HG02763 (cell line): ENCODE data around the gene CPOX.
A peak's percentile ranks its signal among the peaks of the same experiment; 100 is the strongest.

Experiments used
- ATAC-seq: cut with Tn5 transposase; IDR thresholded peaks from one replicate; pipeline ENCODE4 v1.9.1; 2021; ENCODE audit warnings: mild to moderate bottlenecking, moderate library complexity; ENCODE audit not compliant: unreplicated experiment

CPOX gene

GRCh38 chr3:98596541-98597500 lies 3.4 kb upstream of the CPOX start:
- ATAC-seq = no peak

- ATAC-seq = no peak
Measured at GRCh38 chr3:98596087-98596486, 2.7 kb upstream of the CPOX start.

- ATAC-seq = no peak
Measured at GRCh38 chr3:98594628-98595324, 1.4 kb upstream of the CPOX start.

- ATAC-seq = no peak
Measured at GRCh38 chr3:98592345-98592935, 971 bp downstream of the CPOX start.

DNA sequence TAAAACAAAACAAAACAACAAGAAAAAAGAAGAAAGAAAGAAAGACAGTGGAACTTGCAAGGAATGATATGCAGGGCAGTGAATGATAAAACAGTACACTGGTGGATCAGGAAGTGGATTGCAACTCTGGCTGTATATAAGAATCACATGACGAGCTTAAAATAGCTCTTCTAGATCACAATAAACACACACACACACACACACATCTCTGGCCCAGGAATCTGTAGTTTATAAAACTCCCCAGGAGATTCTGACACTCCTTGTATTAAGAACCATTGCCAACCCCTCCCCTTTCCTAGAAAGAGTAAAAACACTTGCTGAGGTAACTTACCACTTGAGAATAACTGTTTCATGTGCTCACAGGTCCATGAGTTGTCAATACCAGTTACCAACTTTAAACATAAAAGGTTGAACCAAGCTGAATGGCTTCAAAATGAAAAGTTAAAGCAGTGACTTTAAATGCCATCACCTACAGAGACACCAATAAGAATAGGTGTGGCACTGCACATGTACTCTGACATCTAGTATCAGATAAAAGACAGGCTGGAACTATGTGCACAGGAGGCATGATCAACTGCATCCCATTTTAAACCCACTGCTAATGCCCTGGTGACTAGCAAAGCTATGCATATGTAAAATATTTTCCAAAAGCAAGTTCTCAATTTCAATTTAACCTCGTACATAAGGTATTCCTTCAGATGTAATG lies 3.9 kb downstream of the CPOX start:
- no peak for ATAC-seq

GRCh38 chr3:98588065-98588464 lies 5.3 kb downstream of the CPOX start:
- no peak for ATAC-seq

GRCh38 chr3:98587654-98588053 lies 5.8 kb downstream of the CPOX start:
- ATAC-seq = no peak

DNA sequence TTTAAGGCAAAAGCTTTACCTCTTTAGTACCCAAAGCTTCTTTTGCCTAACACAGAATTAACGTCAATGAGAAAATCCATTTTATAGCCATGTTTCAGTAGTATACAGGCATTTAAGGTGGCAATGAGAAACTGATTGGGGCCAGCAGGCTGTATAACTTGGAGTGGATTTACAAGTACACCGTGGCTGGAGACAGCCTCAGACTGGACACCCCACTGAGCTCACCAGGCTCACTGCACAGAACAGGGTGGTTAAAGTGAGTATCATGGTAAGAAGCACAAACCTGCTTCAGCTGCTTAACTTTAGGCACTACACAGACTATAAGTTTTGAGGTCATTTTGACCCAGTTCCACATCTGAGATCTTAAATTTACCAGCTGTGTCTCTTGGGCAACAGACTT lies 8.9 kb downstream of the CPOX start:
- ATAC-seq = no peak

DNA sequence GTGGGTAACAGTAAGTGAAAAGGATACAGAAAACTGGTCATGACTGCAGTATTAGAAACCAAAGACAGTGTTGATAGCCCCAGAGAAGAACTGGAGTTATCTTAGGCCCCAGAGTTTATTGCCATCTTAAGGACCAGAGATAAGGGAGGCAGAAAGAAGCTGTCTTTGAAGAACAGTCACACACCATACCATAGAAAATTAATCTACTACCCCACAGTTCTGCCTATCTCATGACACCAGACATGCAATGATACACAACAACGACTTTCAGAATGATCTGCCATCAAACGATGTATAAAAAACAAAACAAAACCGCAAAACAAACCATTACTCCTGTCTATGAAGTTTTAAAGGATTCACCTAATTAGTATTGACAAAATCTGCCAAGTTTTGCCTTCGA lies 9.6 kb downstream of the CPOX start:
- ATAC-seq = no peak

DNA sequence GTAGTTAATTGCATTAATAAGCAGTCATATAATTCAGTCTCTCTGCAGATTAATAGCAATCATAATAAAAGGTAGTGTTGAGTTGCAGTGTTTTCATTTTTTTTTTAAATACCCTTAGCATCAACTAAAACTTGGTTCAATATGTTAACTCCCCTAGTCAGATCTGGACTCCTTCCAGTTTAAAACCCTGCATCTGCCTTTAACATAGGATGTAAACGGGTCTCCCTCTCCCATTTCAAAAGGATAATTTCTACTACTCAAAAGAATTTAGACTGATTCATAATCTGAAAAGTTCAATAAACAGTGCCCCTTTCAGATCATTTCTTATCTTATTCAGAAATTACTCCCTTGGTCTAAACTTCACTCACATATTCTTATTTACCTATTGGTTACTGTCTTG lies 11.4 kb downstream of the CPOX start:
- ATAC-seq = no peak

DNA sequence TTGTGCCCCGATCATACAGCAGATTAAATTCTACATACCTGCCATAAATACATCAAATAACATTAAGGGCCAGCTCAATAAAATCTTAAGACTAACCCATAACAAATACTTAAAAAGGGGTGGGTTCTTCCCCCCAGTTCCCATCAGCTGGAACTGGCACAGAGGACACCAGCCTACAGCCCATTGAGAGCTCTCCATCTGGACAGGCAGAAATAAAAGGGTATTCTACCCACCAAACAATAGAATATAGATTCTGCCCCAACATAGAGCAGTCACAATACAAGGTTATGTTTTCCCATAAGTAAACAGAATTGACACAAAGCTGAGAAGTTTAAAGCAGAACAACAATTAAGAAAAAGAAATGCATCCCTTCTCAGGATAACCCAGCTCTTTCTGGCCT lies 11.9 kb downstream of the CPOX start:
- ATAC-seq = no peak

DNA sequence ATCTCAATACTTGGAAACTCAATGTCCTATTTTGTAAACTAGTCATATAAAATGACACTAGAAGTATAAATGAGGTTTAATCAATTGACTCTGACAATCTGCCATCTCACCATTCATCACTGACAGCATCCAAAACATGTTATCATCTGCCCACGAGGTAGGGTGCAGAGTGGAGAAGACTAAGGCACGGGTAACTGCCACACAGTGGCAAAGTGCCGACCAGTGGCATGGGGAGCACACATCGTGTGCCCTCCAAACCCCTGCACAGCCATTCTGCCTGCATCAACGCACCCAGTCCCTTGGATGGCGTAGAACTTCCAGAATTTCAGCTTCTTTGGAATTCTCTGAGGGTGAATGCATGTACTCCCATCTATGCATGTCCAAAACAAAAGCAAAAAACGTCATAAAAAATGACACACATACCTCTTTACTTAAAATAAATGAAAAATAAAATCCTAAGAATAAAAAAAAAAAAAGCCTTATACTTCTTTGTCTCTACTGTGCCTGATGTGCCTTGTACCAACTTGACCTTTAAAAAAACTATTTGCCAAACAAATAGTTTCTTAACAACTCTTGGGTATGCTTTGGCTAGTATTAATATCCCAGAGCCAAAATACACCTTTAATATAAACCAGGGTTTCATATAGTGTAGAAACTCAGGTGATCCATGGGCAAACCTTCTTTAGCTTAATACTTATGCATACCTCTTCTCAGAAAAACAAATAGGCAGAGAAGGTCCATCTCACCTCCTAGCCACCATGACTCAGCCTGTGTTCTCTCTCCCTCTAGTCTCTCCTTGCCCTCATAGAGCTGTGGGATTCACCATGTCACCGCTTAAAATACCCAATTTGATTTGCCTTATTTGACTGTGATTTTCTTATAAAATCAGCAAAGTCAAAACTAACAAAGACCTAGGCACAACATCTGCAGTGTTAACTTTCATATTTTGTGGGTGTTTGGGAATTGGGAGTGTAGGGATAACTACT lies 12.7 kb downstream of the CPOX start:
- no peak for ATAC-seq

DNA sequence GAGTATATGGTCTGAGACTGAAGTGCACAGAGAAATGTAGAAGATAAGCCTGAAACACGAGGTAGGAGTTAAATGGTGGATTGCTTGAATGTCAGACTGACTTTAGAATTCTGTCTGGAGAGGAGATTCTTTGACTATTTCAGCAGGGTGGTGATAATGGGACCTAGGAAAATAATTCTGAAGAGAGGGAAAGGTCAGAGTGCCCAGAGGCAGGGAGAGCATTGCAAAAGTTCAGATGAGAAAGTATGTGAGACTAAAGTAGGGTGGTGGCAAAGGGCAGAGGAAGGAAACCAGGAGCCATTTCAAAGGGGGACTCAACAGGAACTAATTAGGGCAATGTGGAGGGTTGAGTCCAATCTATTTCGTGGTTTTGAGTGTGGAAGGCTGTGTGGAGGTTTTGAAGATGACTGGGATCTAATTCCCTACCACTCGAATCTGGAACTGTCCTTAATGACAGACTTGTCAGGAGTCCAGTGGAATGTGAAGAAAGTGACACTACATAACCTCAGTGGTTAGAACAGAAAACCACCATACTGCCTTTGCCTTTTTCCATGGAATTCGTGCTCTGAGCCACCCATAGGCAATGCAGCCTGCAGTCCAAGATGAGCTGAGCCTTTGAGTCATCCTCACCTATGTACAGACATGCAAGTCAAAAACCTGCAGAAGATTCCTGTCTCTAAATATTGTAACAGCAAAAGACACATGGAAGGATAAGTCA lies 16.1 kb downstream of the CPOX start:
- ATAC-seq = no peak

DNA sequence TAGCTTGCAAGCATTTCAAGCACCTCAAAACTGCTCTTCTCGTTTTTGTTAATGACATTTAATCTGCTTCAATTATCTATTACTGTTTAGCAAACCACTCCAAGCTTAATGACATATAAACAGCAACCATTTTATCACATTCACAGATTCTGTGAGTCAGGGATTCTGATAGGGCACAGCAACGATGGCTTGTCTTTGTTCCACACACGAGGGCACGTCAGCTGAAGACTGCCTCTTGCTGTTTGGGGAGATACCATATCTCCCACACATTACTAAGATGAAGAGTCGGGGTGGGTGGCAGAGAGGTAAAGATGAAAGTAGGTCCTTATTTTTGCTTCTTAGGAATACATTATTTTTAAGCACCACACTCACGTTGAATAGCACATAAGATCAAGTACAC lies 19.3 kb downstream of the CPOX start:
- no peak for ATAC-seq

- ATAC-seq = peak; percentile 53
Measured at GRCh38 chr3:98573181-98573728, 20.2 kb downstream of the CPOX start.

- ATAC-seq = no peak
Measured at GRCh38 chr3:98568402-98568801, 25.0 kb downstream of the CPOX start.

GRCh38 chr3:98567666-98568270 lies 25.6 kb downstream of the CPOX start:
- peak; percentile 34 for ATAC-seq

GRCh38 chr3:98565843-98566242 lies 27.6 kb downstream of the CPOX start:
- ATAC-seq = no peak

- ATAC-seq = no peak
Measured at GRCh38 chr3:98565237-98565643, 28.2 kb downstream of the CPOX start.
